NCI-H1436 treated with DMSO at 0.1 percent for 48 hours (cell line): ENCODE data around the gene NEB.
A peak's percentile ranks its signal among the peaks of the same experiment; 100 is the strongest.
"Not testable (repeated sequence)": the region's sequence is repeated elsewhere in the genome, so short reads cannot be mapped to it uniquely, and the experiment has no call there.

Source experiments
- DNase-seq: peaks from one replicate; lab custom pipeline; 2025; lab: John Stamatoyannopoulos, UW

NEB gene

DNA sequence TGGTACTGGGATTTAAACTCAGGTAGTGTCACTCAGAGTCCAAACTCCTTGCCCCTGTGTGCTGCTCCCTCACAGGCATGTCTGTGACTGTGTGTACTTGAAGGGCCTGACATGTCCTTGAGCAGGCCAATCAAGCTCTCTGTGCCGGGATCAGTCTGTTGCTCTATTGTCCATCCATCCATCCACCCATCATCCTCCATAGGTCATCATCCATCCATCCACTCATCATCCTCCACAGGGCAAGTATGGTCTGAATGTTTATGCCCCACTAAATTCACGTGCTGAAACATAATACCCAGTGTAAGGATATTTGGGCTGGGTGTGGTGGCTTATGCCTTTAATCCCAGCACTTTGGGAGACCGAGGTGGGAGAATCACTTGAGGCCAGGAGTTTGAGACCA, 24.5 kb upstream of the NEB start:
- DNase-seq, result no peak

DNA sequence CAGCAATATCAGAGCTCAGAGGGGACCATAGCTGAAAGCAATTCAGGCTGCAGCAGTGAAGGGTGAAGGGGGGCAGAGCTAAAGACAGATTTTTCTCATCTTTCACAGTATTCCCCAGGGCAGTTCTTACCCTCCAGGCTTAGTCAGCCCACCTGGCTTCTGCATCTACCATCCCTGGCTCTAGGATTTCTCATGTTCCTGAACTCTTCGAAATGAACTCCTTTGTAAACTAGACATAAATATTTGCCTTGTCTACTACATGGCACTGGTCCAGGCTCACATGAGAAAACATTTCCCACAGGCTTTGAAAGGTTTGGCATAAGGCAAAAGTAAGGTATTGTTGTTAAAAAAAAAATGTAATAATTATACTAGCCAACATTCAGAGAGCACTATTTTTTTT, 23.6 kb upstream of the NEB start:
- peak; percentile 33 for DNase-seq

DNA sequence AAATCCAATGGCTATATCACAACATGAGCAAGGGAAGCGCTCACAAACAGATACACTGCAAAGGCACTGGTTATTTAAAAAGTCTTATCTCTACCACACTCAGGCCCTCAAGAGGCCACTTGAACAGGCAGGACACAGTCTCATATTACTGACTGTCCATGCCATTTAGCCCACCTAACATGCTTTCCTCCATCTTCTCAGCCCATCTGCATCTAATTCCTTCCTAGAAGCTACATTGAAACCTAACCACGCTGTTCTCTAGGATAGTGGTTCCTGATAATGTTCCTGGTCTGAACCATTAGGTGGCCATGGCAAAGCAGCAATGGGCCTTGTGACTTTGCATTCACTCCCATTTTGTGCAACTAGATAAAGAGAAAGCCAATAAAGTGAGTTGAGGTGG, 22.5 kb upstream of the NEB start:
- no peak for DNase-seq

DNA sequence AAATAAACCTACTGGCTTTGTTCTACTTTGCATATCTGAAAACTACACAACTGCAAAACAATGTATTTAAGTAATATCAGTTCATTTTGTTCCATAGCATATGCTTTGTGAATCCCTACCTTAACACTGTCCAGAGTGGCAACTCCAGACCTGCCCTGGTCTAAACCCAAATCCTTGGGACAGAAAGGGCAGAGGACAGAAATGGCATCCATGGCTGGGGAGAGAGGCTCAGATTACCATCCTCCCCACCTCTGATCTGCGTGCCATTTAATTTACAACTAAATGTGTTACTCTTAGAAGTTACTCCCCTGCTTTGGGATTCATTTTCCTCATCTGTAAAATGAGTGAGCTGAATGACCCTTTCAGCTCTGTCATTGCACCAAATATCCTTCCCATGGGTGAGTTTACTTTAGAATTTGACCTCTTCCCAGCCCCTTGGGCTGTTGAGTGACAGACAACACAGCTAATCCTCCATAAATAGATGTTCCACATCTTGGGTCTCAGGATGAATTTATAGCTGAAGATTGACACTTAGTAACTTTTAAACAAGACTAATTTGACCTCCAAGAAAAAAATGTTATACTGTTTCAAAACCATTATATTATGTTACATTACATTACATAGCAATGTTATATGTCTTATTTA, 20.1 kb upstream of the NEB start:
- no peak for DNase-seq

- DNase-seq, result no peak
Measured at GRCh38 chr2:151753540-151753939, 19.3 kb upstream of the NEB start.

GRCh38 chr2:151745261-151745660, 11.0 kb upstream of the NEB start:
- DNase-seq, result not testable (repeated sequence)

- DNase-seq, result no peak
Measured at GRCh38 chr2:151730262-151730975, 3.9 kb downstream of the NEB start.

DNA sequence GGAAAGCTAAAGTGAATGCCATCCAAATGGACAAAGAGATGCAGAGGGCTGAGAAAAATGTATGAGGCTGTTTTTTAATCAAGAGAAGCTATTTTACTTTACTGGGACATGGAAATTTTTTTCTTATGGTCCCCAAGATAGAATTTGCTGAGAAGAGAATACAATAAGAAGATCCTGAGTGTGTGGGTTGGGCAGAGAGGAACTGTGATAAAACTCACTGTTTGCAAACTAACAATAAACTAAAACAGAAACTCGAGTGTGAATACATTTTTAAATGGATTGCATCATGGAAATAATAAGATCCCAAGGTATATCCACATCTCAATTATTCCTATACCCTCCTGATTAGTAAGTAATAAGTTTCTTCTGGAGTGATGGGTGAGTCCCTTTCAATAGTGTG, 4.4 kb downstream of the NEB start:
- no peak for DNase-seq

- no peak for DNase-seq
Measured at GRCh38 chr2:151729415-151729811, 4.9 kb downstream of the NEB start.

- no peak for DNase-seq
Measured at GRCh38 chr2:151728804-151729414, 5.4 kb downstream of the NEB start.

DNA sequence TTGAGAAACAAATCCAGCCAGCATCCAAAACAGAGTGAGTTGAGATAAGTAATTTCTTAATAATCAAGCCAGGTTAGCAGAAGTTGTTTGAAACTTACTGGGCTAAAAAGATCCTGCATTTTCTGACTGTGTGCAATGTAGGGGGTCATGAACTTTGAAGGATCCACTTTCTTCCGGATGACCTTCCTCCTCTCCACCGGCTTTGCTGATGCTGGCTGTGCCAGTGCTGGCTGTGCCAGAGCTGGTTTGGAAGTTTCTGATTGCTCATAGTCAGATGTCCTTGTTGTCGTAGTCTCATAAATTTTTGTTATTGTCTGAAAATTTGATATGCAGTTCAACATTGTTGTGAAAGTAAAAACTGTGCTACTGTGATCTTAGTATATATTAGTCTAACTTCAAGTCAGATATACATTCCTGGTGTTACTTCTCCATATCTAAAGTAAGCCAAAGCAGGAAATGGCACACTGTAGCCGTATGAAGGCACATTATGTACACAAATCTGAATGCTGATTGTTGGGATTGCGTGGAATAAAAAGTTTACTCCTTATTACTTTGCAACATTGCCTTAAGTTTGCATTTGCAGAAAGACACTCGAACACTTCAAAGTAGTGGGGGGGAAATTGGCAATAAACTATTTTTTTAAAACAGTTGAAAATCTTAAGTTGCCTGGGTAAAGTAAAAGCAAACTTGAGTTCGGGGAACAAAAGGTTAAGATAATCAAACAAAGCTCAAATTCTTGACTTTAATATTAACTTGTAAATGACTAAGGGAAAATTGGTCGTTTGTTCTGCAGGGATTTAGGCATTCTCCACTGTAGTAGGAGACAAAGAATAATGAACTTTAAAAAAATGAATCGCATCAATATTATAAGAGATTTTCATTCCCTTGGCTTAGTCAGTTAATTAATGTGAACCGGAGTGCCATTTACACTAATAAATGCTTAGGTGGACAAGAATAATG, 6.4 kb downstream of the NEB start:
- no peak for DNase-seq

DNA sequence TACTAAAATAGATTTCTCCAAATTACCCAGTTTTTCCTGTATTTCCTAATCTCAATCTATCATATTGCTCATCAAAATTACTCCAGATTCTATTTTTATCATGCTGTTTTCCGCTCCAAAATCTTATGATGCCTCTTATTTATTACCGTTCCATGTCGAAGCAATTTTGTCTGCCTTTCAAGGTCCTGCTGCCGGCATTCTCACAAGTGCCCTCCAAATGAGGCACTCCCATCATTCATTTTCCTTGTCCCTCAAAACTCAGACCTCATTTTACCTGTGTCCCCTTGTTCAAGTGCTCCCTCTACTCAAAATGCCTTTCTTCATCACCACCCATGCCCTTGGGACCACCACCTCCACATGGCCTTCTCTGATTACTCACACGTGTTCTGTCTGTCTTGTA, 13.1 kb downstream of the NEB start:
- DNase-seq, result no peak

- no peak for DNase-seq
Measured at GRCh38 chr2:151720521-151720920, 13.8 kb downstream of the NEB start.

DNA sequence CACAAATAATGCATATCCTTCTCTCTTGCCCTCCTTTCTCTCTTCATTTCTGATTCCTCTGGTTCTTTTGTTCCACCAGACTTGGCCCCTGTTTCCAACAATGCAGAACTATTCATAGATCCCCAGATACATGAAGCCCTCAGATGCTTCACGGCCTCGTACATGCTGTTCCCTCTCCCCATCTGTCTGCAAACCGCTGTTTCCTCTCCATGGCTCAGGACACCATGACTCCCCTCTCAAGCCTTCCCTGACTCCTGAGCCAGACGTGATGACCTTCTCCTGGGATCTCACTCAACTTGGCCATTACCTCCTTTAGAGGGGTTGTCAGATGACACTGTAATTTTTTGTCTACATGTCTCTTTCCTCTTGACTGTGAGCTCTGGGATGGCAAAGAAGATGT, 15.5 kb downstream of the NEB start:
- DNase-seq, result no peak

- no peak for DNase-seq
Measured at GRCh38 chr2:151718247-151718646, 16.0 kb downstream of the NEB start.

DNA sequence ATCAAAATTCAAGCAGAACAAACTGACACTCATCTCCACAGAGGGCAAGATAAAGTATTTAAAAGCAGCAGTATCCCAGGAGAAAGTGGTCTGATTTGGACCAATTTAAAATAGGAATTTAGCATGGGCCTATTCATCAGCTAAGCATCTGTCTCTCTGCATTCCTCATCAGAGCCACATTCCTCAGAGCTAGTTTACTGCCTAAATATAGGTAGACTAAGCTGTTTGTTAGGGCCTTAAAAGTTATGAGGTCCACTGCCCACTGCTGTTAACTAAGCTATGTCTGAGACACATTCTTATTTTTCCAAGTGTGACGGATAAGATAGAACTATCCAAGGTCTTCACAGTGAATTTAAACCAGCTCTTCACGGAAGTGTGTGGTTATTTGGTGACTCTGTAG, 17.6 kb downstream of the NEB start:
- DNase-seq, result no peak

GRCh38 chr2:151713291-151713903, 20.9 kb downstream of the NEB start:
- DNase-seq, result no peak

- no peak for DNase-seq
Measured at GRCh38 chr2:151711025-151711424, 23.3 kb downstream of the NEB start.

GRCh38 chr2:151708788-151709187, 25.5 kb downstream of the NEB start:
- DNase-seq, result no peak

GRCh38 chr2:151707857-151708256, 26.4 kb downstream of the NEB start:
- no peak for DNase-seq

GRCh38 chr2:151704480-151704961, 29.8 kb downstream of the NEB start:
- not testable (repeated sequence) for DNase-seq

GRCh38 chr2:151698134-151698533, 36.1 kb downstream of the NEB start:
- not testable (repeated sequence) for DNase-seq
